Effector memory CD4-positive, alpha-beta T cell (primary cell): ENCODE data around the gene PTPRT.

ENCODE experiments used
- DNase-seq, 3 donors: peaks; one replicate each; pipeline ENCODE4 v3.0.0-alpha.2; 2020
- H3K27ac ChIP-seq: 2 replicates; pipeline ENCODE4 v1.7.0; 2013; ENCODE audit warnings: mild to moderate bottlenecking, low read length, moderate library complexity; ENCODE audit not compliant: insufficient read depth, poor library complexity, severe bottlenecking
- H3K27me3 ChIP-seq: replicated peaks from 2 replicates; pipeline ENCODE4 v1.7.0; 2013; ENCODE audit warnings: mild to moderate bottlenecking, low read length; ENCODE audit not compliant: insufficient read depth, control insufficient read depth, poor library complexity, severe bottlenecking
- H3K36me3 ChIP-seq: 2 replicates; pipeline ENCODE4 v1.7.0; 2013; ENCODE audit warnings: mild to moderate bottlenecking, low read length, moderate library complexity; ENCODE audit not compliant: control insufficient read depth, insufficient read depth
- H3K4me1 ChIP-seq: 2 replicates; pipeline ENCODE4 v1.7.0; 2013; ENCODE audit warnings: low read length, mild to moderate bottlenecking; ENCODE audit not compliant: control insufficient read depth, insufficient read depth, poor library complexity, severe bottlenecking
- H3K4me3 ChIP-seq: 2 replicates; pipeline ENCODE4 v1.7.0; 2013; ENCODE audit warnings: low read length, low read depth, mild to moderate bottlenecking; ENCODE audit not compliant: insufficient read depth, poor library complexity, severe bottlenecking
- H3K9me3 ChIP-seq: 2 replicates; pipeline ENCODE4 v1.7.0; 2013; ENCODE audit warnings: mild to moderate bottlenecking, low read length, moderate library complexity; ENCODE audit not compliant: control insufficient read depth

PTPRT gene

GRCh38 chr20:42544926-42545325, 644.8 kb downstream of the PTPRT start:
- Histone ChIP-seq H3K4me3 (no peak overlapping the region), H3K27ac (no peak overlapping the region), H3K36me3 (no peaks in the 10 kb centered on the region), H3K4me1 (no peaks in the 10 kb centered on the region), H3K27me3 (no peaks in the 10 kb centered on the region), H3K9me3 (no peaks in the 10 kb centered on the region)
- no peak for DNase-seq

GRCh38 chr20:42532831-42533230, 656.9 kb downstream of the PTPRT start:
- no peaks in the 10 kb centered on the region for H3K27me3 ChIP-seq
- DNase-seq, result no peak
- H3K4me3 ChIP-seq, result no peak overlapping the region
- no peaks in the 10 kb centered on the region for H3K36me3 ChIP-seq
- no peaks in the 10 kb centered on the region for H3K4me1 ChIP-seq
- H3K27ac ChIP-seq, result no peak overlapping the region
- H3K9me3 ChIP-seq, result no peaks in the 10 kb centered on the region

- no peaks in the 10 kb centered on the region for H3K4me1 ChIP-seq
- no peak overlapping the region for H3K27ac ChIP-seq
- no peak for DNase-seq
- no peak overlapping the region for H3K4me3 ChIP-seq
- H3K36me3 ChIP-seq, result no peaks in the 10 kb centered on the region
- no peaks in the 10 kb centered on the region for H3K9me3 ChIP-seq
- H3K27me3 ChIP-seq, result no peaks in the 10 kb centered on the region
Measured at GRCh38 chr20:42531508-42531961, 658.2 kb downstream of the PTPRT start.

- Histone ChIP-seq H3K4me1 (no peaks in the 10 kb centered on the region), H3K4me3 (no peak overlapping the region), H3K27ac (no peak overlapping the region), H3K9me3 (no peaks in the 10 kb centered on the region), H3K36me3 (no peaks in the 10 kb centered on the region), H3K27me3 (no peaks in the 10 kb centered on the region)
- DNase-seq, result no peak
Measured at GRCh38 chr20:42530855-42531448, 658.8 kb downstream of the PTPRT start.

GRCh38 chr20:42530191-42530590, 659.5 kb downstream of the PTPRT start:
- Histone ChIP-seq H3K9me3 (no peaks in the 10 kb centered on the region), H3K4me3 (no peak overlapping the region), H3K36me3 (no peaks in the 10 kb centered on the region), H3K27me3 (no peaks in the 10 kb centered on the region), H3K4me1 (no peaks in the 10 kb centered on the region), H3K27ac (no peak overlapping the region)
- no peak for DNase-seq

- H3K4me3 ChIP-seq, result no peak overlapping the region
- H3K9me3 ChIP-seq, result no peaks in the 10 kb centered on the region
- H3K27ac ChIP-seq, result no peak overlapping the region
- DNase-seq, result no peak
- H3K4me1 ChIP-seq, result no peaks in the 10 kb centered on the region
- H3K27me3 ChIP-seq, result no peaks in the 10 kb centered on the region
- H3K36me3 ChIP-seq, result no peaks in the 10 kb centered on the region
Measured at GRCh38 chr20:42524058-42524457, 665.6 kb downstream of the PTPRT start.

GRCh38 chr20:42516692-42517091, 673.0 kb downstream of the PTPRT start:
- no peak for DNase-seq
- no peak overlapping the region for H3K4me3 ChIP-seq
- no peak overlapping the region for H3K27ac ChIP-seq
- no peaks in the 10 kb centered on the region for H3K27me3 ChIP-seq
- no peaks in the 10 kb centered on the region for H3K9me3 ChIP-seq
- no peaks in the 10 kb centered on the region for H3K4me1 ChIP-seq
- H3K36me3 ChIP-seq, result no peaks in the 10 kb centered on the region

GRCh38 chr20:42510686-42511085, 679.0 kb downstream of the PTPRT start:
- no peak overlapping the region for H3K4me3 ChIP-seq
- H3K4me1 ChIP-seq, result no peaks in the 10 kb centered on the region
- no peaks in the 10 kb centered on the region for H3K36me3 ChIP-seq
- H3K27me3 ChIP-seq, result no peaks in the 10 kb centered on the region
- H3K27ac ChIP-seq, result no peak overlapping the region
- no peak for DNase-seq
- no peaks in the 10 kb centered on the region for H3K9me3 ChIP-seq

GRCh38 chr20:42507874-42508273, 681.8 kb downstream of the PTPRT start:
- no peak for DNase-seq
- Histone ChIP-seq H3K9me3 (no peaks in the 10 kb centered on the region), H3K4me1 (no peaks in the 10 kb centered on the region), H3K27ac (no peak overlapping the region), H3K36me3 (no peaks in the 10 kb centered on the region), H3K4me3 (no peak overlapping the region), H3K27me3 (no peaks in the 10 kb centered on the region)

- Histone ChIP-seq H3K27ac (no peak overlapping the region), H3K9me3 (no peaks in the 10 kb centered on the region), H3K36me3 (no peaks in the 10 kb centered on the region), H3K4me3 (no peak overlapping the region), H3K4me1 (no peaks in the 10 kb centered on the region), H3K27me3 (no peaks in the 10 kb centered on the region)
- no peak for DNase-seq
Measured at GRCh38 chr20:42506397-42506796, 683.3 kb downstream of the PTPRT start.
